GM12892 (cell line): ENCODE data around the gene HTRA2.

ENCODE experiments used
- DNase-seq: peaks from one replicate; pipeline ENCODE4 v3.0.0; 2011; ENCODE audit not compliant: insufficient read length
- FAIRE-seq: peaks from 2 replicates; lab custom pipeline; 2011; peaks lifted over from hg19 to GRCh38; lab: Jason Lieb, UNC
- POLR2A ChIP-seq: IDR thresholded peaks from 2 replicates; pipeline ENCODE4 v1.6.1; 2011; ENCODE audit warnings: low read depth, low read length, control low read depth
- POLR2AphosphoS5 ChIP-seq: IDR thresholded peaks from 2 replicates; pipeline ENCODE4 v1.6.1; 2011; ENCODE audit warnings: low read depth, low read length, control low read depth
- TAF1 ChIP-seq: IDR thresholded peaks from 2 replicates; pipeline ENCODE4 v1.6.1; 2011; ENCODE audit warnings: low read depth, mild to moderate bottlenecking, control low read depth, low read length, borderline replicate concordance

The HTRA2 gene

DNA sequence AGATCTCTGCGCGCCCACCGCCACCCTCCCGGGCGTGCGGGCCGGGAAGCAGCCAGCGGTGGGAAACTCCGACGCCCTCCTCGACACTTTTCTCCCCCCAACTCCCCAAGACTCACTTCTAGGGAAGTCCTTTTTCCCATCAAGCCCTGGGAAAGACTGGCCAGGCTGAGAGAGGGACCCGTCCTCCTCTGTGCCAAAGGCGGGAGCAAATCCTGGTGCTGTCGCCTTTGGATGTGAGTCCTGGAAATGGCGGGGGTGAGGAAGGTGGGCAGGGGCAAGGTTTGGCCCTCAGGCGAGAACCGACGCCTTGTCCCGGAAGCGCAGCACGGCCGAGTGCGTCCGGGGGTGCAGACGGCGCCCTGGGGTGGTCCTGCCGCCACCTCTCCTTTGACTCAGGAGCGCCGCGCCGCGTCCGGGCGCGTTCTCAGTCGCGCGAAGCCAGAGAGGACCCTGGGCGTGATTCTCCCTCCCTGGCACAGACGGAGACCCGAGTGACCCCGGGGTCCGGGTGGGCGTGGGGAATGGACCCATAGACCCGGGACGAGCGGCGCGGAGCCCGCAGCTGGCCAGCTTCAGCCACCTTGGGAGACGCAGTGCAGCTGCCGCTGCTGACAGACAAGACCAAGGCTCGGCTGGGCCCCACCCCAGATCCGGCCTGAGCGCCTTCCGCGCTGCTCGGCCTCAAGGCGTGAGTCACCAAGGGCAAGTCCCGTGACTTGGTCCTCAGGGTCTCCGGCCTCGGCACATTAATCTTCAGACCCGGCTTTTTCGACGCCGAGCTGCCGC is 26.8 kb upstream of the HTRA2 start:
- DNase-seq = peak; percentile 84
- peak; percentile 76 for FAIRE-seq
- TF ChIP-seq POLR2A (peak; percentile 58; the same call in 1 of the 2 replicates), POLR2AphosphoS5 (no peak)

DNA sequence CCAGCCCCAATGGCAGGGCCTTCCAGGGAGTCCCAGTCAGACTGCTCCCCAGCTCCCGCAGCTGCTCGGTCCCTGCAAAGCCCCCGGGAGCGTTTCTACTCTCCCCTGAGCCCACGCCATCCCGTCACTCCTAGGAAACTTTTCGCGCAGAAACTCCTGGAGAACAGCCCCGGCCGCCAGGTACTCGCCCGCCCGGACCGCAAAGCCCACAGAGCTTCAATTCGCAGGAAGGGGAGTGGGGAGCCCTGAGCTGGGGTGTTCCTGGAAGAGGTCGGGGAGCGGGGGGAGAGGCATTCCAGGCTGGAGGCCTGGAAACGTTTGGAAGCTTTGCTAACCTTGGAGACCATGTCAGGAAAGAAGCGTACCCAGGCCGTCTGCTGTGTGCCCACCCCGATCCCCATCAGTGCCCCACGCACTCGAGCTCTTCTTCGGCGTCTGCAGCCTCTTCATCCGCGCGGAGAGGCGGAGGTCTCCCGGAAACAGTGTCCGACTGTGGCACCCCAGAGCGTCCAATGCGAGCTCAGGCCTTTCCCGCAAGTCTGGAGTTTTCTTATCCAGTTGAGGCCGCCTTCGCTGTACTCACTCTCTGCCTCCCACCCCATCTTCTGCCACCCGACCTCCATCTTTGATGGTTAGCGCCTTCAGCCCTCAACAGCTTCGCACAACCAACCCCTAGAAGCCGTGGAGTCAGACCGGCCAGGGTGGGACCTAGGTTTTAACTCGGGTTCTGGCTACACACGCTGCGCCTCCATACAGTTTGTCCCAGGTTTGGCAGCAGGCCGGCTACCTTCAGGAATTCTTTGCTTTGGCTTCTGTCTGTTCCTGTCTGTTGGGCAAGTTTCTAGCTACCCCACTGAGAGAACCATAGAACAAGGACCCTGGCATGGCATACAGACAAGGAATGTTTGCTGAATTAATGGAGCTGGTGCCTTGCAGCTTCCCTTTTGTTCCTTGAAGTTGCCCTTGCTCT is 25.9 kb upstream of the HTRA2 start:
- TF ChIP-seq POLR2AphosphoS5 (0 out of 2 replicates have a peak, but pooled peaks have one; percentile 18), TAF1 (no peak)
- FAIRE-seq (no peak), DNase-seq (no peak)

DNA sequence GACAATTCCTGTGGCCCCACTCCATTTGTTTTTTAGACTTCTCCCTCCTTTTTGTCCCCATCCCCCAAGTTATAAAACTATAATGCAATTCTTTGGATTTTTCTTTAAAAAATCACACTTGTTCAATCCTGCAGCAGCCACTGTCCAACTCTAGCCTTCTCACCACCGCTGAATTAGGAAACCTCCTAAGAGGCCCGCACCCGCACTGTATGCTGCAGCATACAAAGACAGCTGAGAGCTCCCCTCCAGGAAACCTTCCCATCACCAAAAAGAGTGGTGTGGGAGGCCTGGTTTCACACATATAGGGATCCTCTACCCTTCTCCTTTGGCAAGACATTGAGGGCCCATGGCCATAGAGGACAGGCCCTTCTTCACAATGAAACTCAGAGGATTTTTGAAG is 25.1 kb upstream of the HTRA2 start:
- DNase-seq = no peak
- FAIRE-seq = no peak
- TF ChIP-seq POLR2A (no peak), TAF1 (no peak), POLR2AphosphoS5 (no peak)

DNA sequence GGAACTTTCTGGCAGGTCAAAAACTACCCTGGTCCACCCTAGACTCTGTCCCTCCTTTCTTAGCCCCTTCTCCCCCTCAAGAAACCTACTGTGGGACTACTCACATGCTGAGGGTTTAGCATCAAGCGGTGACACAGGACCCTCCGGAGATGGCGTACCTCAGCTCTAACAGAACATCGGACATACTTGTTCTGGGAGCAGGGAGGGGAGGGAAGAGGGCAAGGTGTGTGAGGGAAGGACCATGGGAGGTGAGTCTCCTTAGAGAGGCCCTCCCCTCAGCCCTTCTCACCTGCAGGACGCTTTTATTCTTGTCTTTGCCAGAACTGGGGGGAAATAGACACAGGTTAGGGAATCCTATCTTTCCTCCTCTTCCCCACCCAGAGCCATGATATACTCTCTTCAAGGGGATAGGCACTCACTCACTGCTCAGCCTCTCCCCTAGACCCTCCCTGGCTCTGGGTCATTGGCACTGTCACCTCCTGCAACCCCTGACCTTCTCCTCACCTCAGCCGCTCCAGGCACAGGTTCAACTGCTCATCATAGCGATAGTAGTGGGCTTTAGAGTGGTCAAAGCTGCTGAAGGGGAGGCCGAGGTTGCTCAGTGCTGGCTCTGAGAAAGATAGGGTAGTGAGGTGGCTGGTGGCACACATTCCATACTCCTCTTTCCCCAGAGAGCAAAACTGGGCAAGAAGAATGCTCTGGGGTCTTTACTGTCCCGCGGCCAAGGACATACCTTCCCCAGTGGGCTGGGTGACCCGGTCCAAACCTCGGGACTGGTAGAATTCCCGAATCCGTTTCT is 24.1 kb upstream of the HTRA2 start:
- no peak for TF ChIP-seq TAF1
- TF ChIP-seq POLR2AphosphoS5 = no peak
- TF ChIP-seq POLR2A = no peak
- FAIRE-seq (no peak), DNase-seq (no peak)

DNA sequence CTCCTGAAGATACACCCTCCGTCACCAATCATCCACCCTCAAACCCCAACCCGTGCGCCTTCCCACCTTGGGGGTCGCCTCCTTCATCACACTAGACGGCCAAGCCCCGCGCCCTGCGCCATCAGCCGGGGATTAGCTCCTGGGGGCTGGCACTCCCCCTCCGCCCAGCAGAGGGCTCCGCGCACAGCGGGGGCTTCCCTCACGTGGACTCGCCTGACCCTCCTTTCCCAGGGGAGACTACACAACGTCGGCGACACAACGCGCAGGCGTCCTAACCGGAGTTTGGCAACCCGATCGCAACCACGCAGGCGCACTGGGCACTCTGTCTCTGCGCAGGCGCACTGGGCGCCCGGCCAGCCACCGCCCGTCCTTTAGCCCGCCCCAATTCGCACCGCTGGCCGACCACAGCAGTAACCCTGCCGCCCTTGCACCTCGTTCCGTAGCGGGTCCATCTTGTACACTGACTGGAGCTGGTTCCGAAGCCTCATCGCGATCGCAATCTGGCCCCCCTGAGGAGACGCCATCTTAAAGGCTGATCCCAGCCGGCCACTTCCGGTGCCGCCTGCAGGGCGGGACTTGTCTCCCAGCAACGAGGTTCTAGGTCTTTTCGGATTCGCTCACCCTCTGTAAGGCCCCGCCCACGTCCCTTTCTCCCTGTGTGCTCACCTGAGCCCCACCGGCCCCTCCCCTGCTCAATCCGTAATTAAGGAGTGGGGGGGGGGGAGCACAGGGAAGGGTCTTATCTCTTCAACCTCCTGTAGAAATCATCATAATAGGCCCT is 22.4 kb upstream of the HTRA2 start, which contains the start of gene PCGF1:
Gene PCGF1, minus strand, starts transcription at position 551 of the 781 bp plus-strand sequence. Its CDS starts 27 bp downstream, at position 524.
- DNase-seq (peak; percentile 93), FAIRE-seq (peak; percentile 99)
- TF ChIP-seq POLR2AphosphoS5 (peak; percentile 85), TAF1 (peak; percentile 83), POLR2A (peak; percentile 87)

DNA sequence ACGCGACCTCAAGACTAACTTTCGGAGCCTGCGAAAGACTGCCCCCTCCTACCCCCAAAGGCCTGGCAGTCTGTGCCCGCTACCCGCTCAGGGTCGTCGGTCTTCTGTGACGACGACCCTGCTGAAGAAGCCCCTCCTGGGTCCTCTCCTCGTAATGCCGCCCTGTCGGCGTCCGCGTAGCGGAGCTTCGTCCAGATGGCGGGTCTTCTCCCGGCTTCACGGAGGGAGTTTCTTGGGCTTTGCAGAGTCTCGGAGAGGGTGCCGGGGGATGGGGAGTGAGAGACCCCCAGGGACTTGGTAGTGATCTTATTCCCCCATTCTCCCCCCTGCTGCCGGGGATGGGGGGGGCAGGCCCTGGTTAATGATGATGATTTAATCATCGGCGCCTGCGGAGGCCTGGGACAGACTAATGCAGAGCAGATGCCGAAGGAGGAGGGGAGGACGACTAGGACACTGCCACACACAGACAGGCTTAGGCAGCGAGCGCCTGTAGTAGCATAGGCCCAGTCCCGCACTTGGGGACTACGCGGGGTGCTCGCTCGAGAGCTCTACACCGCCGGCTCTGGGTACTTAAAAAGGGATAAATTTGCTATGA is 21.7 kb upstream of the HTRA2 start:
- no peak for DNase-seq
- TF ChIP-seq POLR2A = no peak
- no peak for TF ChIP-seq POLR2AphosphoS5
- no peak for TF ChIP-seq TAF1

DNA sequence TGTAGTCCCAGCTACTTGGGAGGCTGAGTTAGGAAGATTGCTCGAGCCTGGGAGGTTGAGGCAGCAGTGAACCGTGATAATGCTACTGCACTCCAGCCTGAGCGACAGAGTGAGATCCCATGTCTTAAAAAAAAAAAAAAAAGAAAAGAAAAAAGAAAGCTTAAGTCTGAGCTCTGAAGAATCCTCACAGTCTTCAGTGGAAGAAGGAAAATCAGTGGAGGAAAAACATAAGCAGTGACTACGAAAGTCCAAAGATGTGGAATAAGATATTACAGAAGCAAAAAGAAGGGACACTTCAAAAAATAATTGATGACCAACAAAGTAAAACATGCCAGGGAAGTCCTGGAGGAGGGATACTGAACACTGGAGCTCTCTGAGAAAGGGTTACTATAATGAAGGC is 19.5 kb upstream of the HTRA2 start:
- DNase-seq = no peak
- no peak for TF ChIP-seq TAF1
- no peak for TF ChIP-seq POLR2AphosphoS5
- TF ChIP-seq POLR2A = no peak
- no peak for FAIRE-seq

More for the DNA sequence above, 21.7 kb upstream of the HTRA2 start:
- no peak for FAIRE-seq

DNA sequence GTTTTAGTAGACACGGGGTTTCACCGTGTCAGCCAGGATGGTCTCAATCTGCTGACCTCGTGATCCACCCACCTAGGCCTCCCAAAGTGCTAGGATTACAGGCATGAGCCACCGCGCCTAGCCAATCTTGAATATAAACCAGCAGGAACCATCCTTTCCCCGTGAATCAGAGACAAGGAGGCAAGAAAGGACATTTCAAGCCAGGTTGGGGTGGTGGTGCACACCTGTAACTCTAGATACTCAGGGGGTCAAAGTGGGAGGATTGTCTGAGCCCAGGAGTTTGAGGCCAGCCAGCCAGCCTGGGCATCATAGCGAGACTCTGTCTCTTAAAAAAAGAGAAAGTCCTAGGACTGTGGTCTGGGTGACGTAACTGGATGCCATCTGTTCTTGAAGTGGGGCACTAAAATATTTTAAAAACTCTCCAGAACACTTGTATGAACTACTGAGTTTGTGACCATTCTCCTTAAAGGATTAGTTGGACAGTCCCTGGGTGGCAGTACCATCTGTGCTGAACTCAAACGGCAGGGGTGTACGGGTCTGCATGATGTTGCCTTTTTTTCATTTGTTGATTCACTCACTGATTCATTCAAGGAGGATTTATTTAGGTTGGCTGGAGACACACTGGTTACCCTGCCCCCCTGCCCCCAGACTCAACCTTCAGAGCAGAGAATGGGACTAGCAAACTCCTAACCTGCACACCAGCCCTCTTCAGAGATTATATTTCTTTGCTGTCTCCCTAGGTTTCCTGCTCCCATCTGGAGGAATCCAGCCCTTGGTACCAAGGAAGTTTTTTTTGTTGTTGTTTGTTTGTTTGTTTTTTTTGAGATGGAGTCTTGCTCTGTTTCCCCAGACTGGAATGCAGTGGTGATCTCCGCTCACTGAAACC is 18.4 kb upstream of the HTRA2 start:
- DNase-seq (no peak), FAIRE-seq (no peak)
- TF ChIP-seq POLR2AphosphoS5 (no peak), TAF1 (no peak), POLR2A (no peak)

DNA sequence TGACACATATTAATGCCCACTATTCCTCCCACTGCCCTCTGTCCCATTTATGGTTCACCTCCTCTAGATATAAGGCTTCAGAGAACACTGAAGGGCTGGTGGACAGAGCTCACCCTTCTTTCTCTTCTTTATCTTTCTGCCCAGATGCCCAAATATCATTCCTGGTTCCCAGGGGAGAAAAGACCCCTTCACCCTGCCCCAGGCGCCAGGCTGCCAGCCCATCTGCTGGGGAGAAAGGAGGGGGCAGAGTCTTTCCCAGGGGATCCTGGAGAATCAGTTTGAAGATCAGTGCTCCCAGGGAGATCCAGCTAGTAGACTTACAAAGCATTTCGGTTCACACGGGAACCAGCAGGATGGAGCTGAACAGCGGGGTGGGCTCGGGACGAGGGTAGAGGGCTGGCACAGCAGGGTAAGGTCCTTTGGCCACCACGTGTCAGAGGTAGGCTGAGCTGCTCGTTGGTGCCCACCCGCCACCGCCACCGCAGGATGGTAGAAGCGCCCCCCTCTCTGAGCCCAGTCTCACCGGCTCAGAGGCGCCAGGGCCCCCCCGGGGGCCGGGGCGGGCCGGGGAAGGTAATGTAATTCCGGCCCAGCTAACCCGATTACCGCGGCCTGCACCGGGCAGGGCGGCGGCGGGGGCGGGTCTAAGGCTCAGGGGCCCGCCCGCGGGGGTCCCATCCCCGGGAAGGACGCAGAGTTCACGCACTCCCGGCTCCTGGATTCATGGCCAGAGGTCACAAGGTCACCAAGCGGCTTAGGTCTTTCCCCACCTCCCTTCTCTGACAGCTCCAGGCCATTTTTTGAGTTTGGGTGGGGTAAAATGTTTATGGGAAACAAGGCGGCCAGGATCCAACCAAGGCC is 16.8 kb upstream of the HTRA2 start:
- no peak for TF ChIP-seq POLR2AphosphoS5
- no peak for TF ChIP-seq POLR2A
- no peak for TF ChIP-seq TAF1
- FAIRE-seq = no peak
- no peak for DNase-seq
